ENCODE results near the gene UFC1. TPM values are rescaled to one million over a fixed set of nuclear protein-coding genes. Genes with fewer than 3 reads are reported as not detected.

UFC1 gene
- total RNA-seq, 1 donor from 2014 or later: 91.0 TPM

GRCh38 chr1:161168906-161169305 is 15.1 kb downstream of the UFC1 start:
- Mint-ChIP-seq H3K4me3 (ENCODE audit: unreplicated experiment) (no peak overlapping the region), H3K4me1 (ENCODE audit: low read depth, unreplicated experiment) (peaks cover 16% of the 10 kb centered on the region), H3K36me3 (ENCODE audit: low read depth, unreplicated experiment) (peaks cover 25% of the 10 kb centered on the region), H3K27me3 (ENCODE audit: low read depth, unreplicated experiment) (no peaks in the 10 kb centered on the region), H3K9me3 (ENCODE audit: unreplicated experiment) (no peaks in the 10 kb centered on the region), H3K27ac (ENCODE audit: unreplicated experiment) (no peak overlapping the region)
- Histone ChIP-seq H3K4me1 (ENCODE audit: insufficient read depth, low read length) (peaks cover 25% of the 10 kb centered on the region), H3K27me3 (ENCODE audit: insufficient read depth, low read length) (no peaks in the 10 kb centered on the region), H2AFZ (ENCODE audit: low read depth, low read length) (no peak overlapping the region), H3K9me3 (ENCODE audit: insufficient read depth, low read depth, low read length) (no peaks in the 10 kb centered on the region), H3K27ac (ENCODE audit: low read depth, low read length) (no peak overlapping the region), H3K36me3 (ENCODE audit: insufficient read depth, low read length) (peaks cover 17% of the 10 kb centered on the region), H3K4me2 (ENCODE audit: low read length) (no peak overlapping the region), H4K20me1 (ENCODE audit: insufficient read depth, low read length) (peaks cover 14% of the 10 kb centered on the region), H3K4me3 (ENCODE audit: insufficient read depth, low read depth, low read length) (no peak overlapping the region), H3K9ac (ENCODE audit: low read length) (no peak overlapping the region), H3K79me2 (ENCODE audit: insufficient read depth, low read length) (peaks cover 10% of the 10 kb centered on the region)
- TF ChIP-seq EZH2 (IDR thresholded peaks at IDR 0.05; ENCODE audit: insufficient read depth, low read length) (no peak), CTCF (IDR thresholded peaks at IDR 0.05; ENCODE audit: insufficient read depth, low read depth, low read length) (no peak)
- FAIRE-seq: no peak
- no peak for DNase-seq (ENCODE audit: low read depth)

GRCh38 chr1:161171191-161171590 is 17.4 kb downstream of the UFC1 start:
- Histone ChIP-seq H3K9me3 (ENCODE audit: insufficient read depth, low read depth, low read length) (no peaks in the 10 kb centered on the region), H3K4me2 (ENCODE audit: low read length) (no peak overlapping the region), H3K79me2 (ENCODE audit: insufficient read depth, low read length) (peaks cover 15% of the 10 kb centered on the region), H3K4me1 (ENCODE audit: insufficient read depth, low read length) (peaks cover 23% of the 10 kb centered on the region), H3K4me3 (ENCODE audit: insufficient read depth, low read depth, low read length) (no peak overlapping the region), H3K36me3 (ENCODE audit: insufficient read depth, low read length) (peaks cover 21% of the 10 kb centered on the region), H2AFZ (ENCODE audit: low read depth, low read length) (no peak overlapping the region), H4K20me1 (ENCODE audit: insufficient read depth, low read length) (peaks cover 14% of the 10 kb centered on the region), H3K9ac (ENCODE audit: low read length) (no peak overlapping the region), H3K27ac (ENCODE audit: low read depth, low read length) (no peak overlapping the region), H3K27me3 (ENCODE audit: insufficient read depth, low read length) (no peaks in the 10 kb centered on the region)
- peaks cover 39% of the 10 kb centered on the region for H3K36me3 Mint-ChIP-seq (ENCODE audit: low read depth, unreplicated experiment)
- H3K27ac Mint-ChIP-seq (ENCODE audit: unreplicated experiment): no peak overlapping the region
- TF ChIP-seq EZH2 (IDR thresholded peaks at IDR 0.05; ENCODE audit: insufficient read depth, low read length): no peak
- TF ChIP-seq CTCF (IDR thresholded peaks at IDR 0.05; ENCODE audit: insufficient read depth, low read depth, low read length): no peak
- H3K9me3 Mint-ChIP-seq (ENCODE audit: unreplicated experiment): no peaks in the 10 kb centered on the region
- peaks cover 21% of the 10 kb centered on the region for H3K4me1 Mint-ChIP-seq (ENCODE audit: low read depth, unreplicated experiment)
- DNase-seq (ENCODE audit: low read depth) (no peak), FAIRE-seq (no peak)
- no peak overlapping the region for H3K4me3 Mint-ChIP-seq (ENCODE audit: unreplicated experiment)
- H3K27me3 Mint-ChIP-seq (ENCODE audit: low read depth, unreplicated experiment): no peaks in the 10 kb centered on the region

DNA sequence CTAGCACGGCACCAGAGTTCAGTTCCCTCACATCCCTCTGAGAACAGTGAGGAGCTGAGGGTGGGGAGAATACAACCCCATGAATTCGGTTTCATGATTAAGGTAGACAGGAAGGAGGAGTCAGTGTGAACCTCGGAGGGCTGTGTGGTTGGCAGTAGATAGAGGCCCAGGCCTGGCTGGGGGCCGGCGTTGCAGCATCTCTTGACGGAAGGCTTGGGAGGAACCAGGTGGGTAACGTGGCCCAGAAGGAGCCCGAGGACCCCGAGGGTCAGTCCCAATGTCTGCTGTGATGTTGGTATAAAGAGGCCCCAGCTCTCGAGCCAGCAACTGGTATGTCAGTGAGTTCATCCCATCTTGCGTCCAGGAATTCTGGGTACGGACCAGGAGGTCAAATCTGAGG is 17.9 kb downstream of the UFC1 start:
- H3K36me3 ChIP-seq (ENCODE audit: insufficient read depth, low read length): peaks cover 21% of the 10 kb centered on the region
- Mint-ChIP-seq H3K27ac (ENCODE audit: unreplicated experiment) (no peak overlapping the region), H3K4me1 (ENCODE audit: low read depth, unreplicated experiment) (peaks cover 24% of the 10 kb centered on the region), H3K36me3 (ENCODE audit: low read depth, unreplicated experiment) (peaks cover 44% of the 10 kb centered on the region), H3K9me3 (ENCODE audit: unreplicated experiment) (no peaks in the 10 kb centered on the region), H3K4me3 (ENCODE audit: unreplicated experiment) (no peak overlapping the region), H3K27me3 (ENCODE audit: low read depth, unreplicated experiment) (no peaks in the 10 kb centered on the region)
- no peak overlapping the region for H3K4me2 ChIP-seq (ENCODE audit: low read length)
- H4K20me1 ChIP-seq (ENCODE audit: insufficient read depth, low read length): peaks cover 14% of the 10 kb centered on the region
- no peak overlapping the region for H2AFZ ChIP-seq (ENCODE audit: low read depth, low read length)
- no peak overlapping the region for H3K4me3 ChIP-seq (ENCODE audit: insufficient read depth, low read depth, low read length)
- no peak overlapping the region for H3K27ac ChIP-seq (ENCODE audit: low read depth, low read length)
- H3K79me2 ChIP-seq (ENCODE audit: insufficient read depth, low read length): peaks cover 19% of the 10 kb centered on the region
- TF ChIP-seq CTCF (IDR thresholded peaks at IDR 0.05; ENCODE audit: insufficient read depth, low read depth, low read length) (no peak), EZH2 (IDR thresholded peaks at IDR 0.05; ENCODE audit: insufficient read depth, low read length) (no peak)
- H3K9ac ChIP-seq (ENCODE audit: low read length): no peak overlapping the region
- no peaks in the 10 kb centered on the region for H3K9me3 ChIP-seq (ENCODE audit: insufficient read depth, low read depth, low read length)
- DNase-seq (ENCODE audit: low read depth) (no peak), FAIRE-seq (no peak)
- no peaks in the 10 kb centered on the region for H3K27me3 ChIP-seq (ENCODE audit: insufficient read depth, low read length)
- H3K4me1 ChIP-seq (ENCODE audit: insufficient read depth, low read length): peaks cover 25% of the 10 kb centered on the region
